ENCODE results near the gene ZNF544. TPM values are rescaled to one million over a fixed set of nuclear protein-coding genes. Genes with fewer than 3 reads are reported as not detected.

ZNF544 gene
- 10 to 100 TPM; 29.3 to 41.2 (median 39.0) TPM for polyA plus RNA-seq (ENCODE audit: insufficient read depth in 1 of 5, insufficient read length in 5 of 5, low replicate concordance in 1 of 5)
- long read RNA-seq, donor 1, partial matches to known transcripts, result 0 of 23 reads
- long read RNA-seq, donor 1, other reads (novel, unspliced or antisense), result 22 of 23 reads
- long read RNA-seq, donor 2, partial matches to known transcripts, result 0 of 5 reads
- long read RNA-seq, donor 2, other reads (novel, unspliced or antisense), result 0 of 5 reads
- long read RNA-seq, donor 3, partial matches to known transcripts, result 0 of 1 reads
- long read RNA-seq, donor 3, other reads (novel, unspliced or antisense), result 0 of 1 reads
- long read RNA-seq, donor 4, partial matches to known transcripts, result 0 of 2 reads
- long read RNA-seq, donor 4, other reads (novel, unspliced or antisense), result 0 of 2 reads
- long read RNA-seq, donor 5, partial matches to known transcripts, result 5 of 7 reads
- long read RNA-seq, donor 5, other reads (novel, unspliced or antisense), result 0 of 7 reads
- long read RNA-seq, donor 6, partial matches to known transcripts, result 0 of 3 reads
- long read RNA-seq, donor 6, other reads (novel, unspliced or antisense), result 0 of 3 reads
- long read RNA-seq, donor 7, partial matches to known transcripts, result 0 of 2 reads
- long read RNA-seq, donor 7, other reads (novel, unspliced or antisense), result 0 of 2 reads
- long read RNA-seq, donor 8, partial matches to known transcripts, result 0 of 2 reads
- long read RNA-seq, donor 8, other reads (novel, unspliced or antisense), result 0 of 2 reads

DNA sequence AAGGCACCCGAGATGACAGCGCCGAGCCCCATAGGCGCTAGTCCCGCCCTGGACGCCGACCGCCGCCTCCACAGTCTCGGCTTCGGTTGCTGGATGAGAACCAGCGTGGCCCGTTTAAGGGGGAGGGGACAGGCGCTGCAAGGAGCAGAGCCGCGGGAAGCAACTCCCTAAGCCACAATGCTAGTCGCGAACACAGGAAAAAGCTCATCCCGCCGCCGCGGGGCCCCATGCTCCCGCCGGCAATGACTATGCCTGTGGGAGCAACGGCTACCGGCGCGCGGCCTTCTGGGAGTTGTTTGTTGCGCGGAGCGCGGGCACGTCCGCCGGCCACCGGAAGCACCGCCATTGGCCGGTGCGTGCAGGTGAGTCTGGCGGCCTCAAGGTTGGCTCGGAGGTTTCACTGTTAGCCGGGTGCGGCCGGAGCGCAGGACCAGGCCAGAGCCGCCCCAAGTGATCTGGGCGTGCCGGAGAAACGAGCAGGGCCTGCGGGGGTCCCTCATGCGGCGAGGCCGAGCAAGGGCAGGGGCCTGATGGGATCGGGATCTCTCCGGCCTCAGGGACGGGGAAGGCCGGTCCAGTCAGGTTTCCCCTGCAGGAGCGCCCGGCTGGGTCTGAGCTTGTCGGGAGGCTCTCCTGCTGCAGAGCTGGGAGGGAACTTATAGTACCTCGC, at the start of gene ZNF544:
TSS of gene ZNF544 (plus strand) at position 330 of the 670 bp plus-strand sequence. CDS start 15,110 bp downstream, outside the sequence.
- DNase-seq, result peak; percentile 74 to 77

GRCh38 chr19:58181902-58182576, 46.7 kb upstream of the ZNF544 start:
- DNase-seq, result no peak

DNA sequence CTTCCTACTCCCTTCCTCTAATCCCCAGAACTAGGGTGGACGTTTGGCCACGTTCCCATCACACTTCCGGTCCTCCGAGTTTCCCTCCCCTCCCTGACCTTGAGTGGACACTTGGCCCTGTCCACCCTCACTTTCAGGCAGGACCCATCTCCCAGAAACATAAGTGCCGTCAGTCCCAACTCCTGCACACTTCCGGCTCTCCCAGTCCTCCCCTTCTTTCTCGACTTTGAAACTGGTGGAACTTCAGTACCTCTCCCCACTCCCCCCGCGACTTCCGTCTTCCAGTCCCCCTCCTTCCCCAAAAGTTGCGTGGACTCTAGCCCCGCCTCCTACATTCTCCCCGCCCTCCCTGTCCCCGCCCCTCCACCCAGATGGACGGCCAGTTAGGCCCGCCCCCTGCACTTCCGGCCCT, 46.1 kb upstream of the ZNF544 start:
- DNase-seq, result peak in 1 of 2 donors; percentile 13

GRCh38 chr19:58182989-58183816, 45.5 kb upstream of the ZNF544 start, which contains the start of gene ZNF274:
TSS of gene ZNF274 (plus strand) at chr19:58183061. CDS start at chr19:58183966, 905 bp downstream.
- DNase-seq, result peak; percentile 90 to 92

DNA sequence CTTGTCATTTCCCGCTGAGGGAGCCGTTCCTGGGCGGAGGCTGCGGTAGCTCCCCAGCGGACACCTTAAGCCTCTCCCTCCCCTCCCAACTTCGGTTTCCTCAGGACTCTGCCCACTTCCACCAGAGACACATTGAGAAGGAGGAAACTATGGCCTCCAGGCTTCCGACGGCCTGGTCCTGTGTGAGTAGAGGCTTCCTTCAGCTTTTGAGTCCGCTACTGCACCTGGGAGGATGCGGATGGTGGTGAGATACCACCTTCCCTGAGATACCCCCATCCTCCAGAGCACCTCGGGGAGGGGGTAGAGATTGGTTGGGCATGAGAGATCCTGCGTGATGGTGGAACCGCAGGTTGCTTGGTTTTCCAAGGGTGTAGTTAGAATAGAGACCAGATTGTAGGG, 44.9 kb upstream of the ZNF544 start:
- DNase-seq, result no peak

GRCh38 chr19:58196901-58197616, 31.7 kb upstream of the ZNF544 start:
- DNase-seq, result peak in 1 of 2 donors; percentile 4

- DNase-seq, result no peak
Observed at GRCh38 chr19:58203814-58204475, 24.8 kb upstream of the ZNF544 start.

DNA sequence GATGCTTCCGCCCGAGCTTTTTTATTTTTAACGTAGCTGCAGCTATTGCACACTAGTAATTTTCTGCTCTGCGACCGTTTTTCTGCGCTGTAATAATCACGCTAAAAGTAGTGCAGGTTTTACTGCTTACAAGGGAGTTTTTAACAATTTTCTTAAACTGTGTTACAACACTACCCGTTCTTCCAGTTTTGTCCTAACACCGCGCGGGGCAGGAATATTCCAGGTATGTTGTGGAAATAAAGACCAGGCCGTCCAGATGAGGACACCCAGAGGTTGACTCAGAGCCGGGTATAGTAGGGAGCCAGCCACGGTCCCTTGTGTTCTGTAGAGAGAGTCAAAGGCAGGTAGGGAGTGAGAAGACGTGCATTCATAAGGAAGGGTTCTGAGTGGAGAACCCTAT, 24.1 kb upstream of the ZNF544 start:
- DNase-seq, result no peak

- no peak for DNase-seq
Observed at GRCh38 chr19:58209577-58209976, 19.1 kb upstream of the ZNF544 start.

DNA sequence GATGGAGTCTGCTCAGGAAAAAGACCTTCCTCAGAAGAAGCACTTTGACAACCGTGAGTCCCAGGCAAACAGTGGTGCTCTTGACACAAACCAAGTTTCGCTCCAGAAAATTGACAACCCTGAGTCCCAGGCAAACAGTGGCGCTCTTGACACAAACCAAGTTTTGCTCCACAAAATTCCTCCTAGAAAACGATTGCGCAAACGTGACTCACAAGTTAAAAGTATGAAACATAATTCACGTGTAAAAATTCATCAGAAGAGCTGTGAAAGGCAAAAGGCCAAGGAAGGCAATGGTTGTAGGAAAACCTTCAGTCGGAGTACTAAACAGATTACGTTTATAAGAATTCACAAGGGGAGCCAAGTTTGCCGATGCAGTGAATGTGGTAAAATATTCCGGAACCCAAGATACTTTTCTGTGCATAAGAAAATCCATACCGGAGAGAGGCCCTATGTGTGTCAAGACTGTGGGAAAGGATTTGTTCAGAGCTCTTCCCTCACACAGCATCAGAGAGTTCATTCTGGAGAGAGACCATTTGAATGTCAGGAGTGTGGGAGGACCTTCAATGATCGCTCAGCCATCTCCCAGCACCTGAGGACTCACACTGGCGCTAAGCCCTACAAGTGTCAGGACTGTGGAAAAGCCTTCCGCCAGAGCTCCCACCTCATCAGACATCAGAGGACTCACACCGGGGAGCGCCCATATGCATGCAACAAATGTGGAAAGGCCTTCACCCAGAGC, 16.2 kb upstream of the ZNF544 start:
- no peak for DNase-seq

DNA sequence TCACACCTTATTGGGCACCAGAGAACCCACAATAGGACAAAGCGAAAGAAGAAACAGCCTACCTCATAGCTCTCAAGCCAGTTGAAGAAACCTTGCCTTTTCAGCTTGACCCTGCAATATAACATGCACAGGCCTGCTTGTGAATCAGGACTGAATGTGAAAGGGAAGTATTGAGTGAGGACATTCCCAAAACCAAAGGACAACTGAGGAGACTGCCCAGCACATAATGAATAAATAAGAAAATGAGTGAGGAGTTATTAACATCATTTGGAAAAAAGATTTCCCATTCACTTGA, 15.7 kb upstream of the ZNF544 start:
- DNase-seq, result no peak

DNA sequence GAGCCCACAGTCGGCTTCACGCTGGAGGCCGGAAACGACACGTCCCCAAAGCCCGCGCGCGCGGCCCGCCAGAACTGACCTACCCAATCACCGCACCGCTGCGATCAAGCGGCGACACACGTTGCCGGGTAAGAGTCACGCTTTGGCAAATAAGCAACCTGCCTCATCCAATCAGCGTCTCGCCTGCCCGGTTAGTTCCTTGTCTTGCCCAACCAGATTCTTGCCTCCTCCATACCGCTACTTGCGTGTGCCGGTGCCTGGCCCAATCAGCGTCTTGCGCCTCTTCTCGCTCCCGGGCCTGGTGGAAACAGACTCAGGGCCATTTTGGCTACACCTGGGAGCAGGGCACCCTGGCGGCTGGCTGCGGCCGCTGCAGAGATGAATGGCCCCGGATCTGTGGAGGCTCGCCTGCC, 11.6 kb upstream of the ZNF544 start:
- DNase-seq, result no peak

GRCh38 chr19:58217607-58218391, 10.9 kb upstream of the ZNF544 start:
- DNase-seq, result no peak

GRCh38 chr19:58218899-58219298, 9.8 kb upstream of the ZNF544 start:
- DNase-seq, result no peak

DNA sequence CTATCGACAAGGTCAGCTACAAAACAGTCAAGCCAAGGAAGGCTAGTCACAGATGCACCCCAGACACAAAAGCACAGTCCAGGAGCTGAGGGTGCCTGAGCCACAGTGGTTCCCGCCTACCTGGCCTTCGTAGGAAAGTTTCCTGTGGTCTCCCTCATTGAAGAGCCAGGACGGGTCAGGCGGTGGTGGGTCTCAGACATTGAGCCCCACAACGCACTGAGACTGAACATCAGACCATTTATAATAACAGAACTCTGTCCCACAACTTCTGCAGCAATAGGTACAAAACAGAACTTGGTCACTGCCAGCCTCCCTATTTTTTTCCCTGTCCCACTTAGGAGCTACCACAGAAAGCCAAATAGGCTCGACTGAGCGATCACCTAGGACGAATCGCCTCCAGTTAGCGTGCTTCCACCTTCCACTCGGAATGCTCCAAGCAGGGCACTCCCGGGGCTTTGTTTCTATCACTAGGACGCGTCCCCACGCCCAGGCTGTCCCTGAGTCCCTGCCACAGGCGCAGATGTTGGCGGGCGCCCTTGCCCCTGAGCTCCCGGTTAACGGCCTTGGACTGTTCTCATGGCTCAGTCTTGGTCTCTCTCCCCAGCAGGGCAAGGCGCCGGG, 640 bp upstream of the ZNF544 start:
- DNase-seq, result no peak

GRCh38 chr19:58229255-58229639, 533 bp downstream of the ZNF544 start:
- no peak for DNase-seq

DNA sequence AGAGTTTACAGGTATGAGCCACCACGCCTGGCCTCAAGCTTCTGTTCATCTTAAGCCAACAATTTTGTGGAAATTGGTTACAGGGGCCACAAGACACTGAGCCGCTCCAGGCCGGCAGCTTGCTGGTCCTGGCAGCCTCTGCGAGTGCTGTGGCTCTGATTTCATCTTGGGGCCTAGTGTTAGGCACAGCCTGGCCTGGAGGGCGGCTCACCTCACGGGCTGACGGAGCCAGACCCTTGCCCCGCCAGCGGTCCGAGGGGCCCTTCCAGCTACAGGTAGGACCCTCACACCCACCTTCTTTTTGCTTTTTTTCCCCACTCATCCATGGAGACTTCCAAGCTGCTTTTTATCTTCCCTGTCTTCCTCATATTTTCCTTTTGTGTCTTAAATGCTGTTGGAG, 8.6 kb downstream of the ZNF544 start:
- no peak for DNase-seq

- DNase-seq, result no peak
Observed at GRCh38 chr19:58243351-58243750, 14.6 kb downstream of the ZNF544 start.
